HCT116 (cell line): ENCODE data around the gene TUB. TPM values are rescaled to one million over a fixed set of nuclear protein-coding genes. Genes with fewer than 3 reads are reported as not detected.

Experiments
- ATAC-seq: fragments of 200-7000 bp; cut with Tn5 transposase; 2 replicates; pipeline ENCODE4 v1.9.1; 2020; ENCODE audit warnings: mild to moderate bottlenecking, moderate library complexity
- BruUV-seq: library from RNA; stranded (reverse); fragments of 400-500 nt; replicated peaks from 2 replicates; lab custom pipeline; 2021; lab: Mats Ljungman, UMichigan
- CTCF ChIA-PET: fragments of 300-600 bp; sonication (Branson Sonifier 250); formaldehyde crosslinking; loops from one replicate; lab custom pipeline; 2021; ENCODE audit warnings: antibody characterized with exemption; lab: Charles Lee
- POLR2A ChIA-PET: fragments of 300-600, 350-600 bp; sonication (Branson Sonifier 250); formaldehyde crosslinking; loops from one replicate; lab custom pipeline; 2021; ENCODE audit warnings: antibody characterized with exemption; lab: Charles Lee
- RAD21 ChIA-PET, 2 experiments: fragments of 300-600 bp; sonication (Branson Sonifier 250); formaldehyde crosslinking; loops; one replicate each; lab custom pipeline; 2023; ENCODE audit warnings: low total read pairs in 2 of 2; ENCODE audit not compliant: uncharacterized antibody in 2 of 2, unreplicated experiment in 2 of 2, low non-redundant PET in 1 of 2; lab: Charles Lee
- DNase-seq: peaks from one replicate; pipeline ENCODE4 v3.0.0-alpha.2; 2010; ENCODE audit warnings: low read depth, low spot score
- H2AFZ ChIP-seq: fragments of 200-600 bp; shearing (Covaris generic), sonication (generic); 2 replicates; pipeline ENCODE4 v1.6.1; 2017; ENCODE audit warnings: low read depth, mixed run types, mixed read lengths, antibody characterized with exemption, low read length; ENCODE audit not compliant: poor library complexity, severe bottlenecking
- H3K27ac ChIP-seq: 2 replicates; pipeline ENCODE4 v1.5.1; 2012; ENCODE audit warnings: low read depth, low read length
- H3K27me3 ChIP-seq: fragments of 200-600 bp; sonication (generic); 2 replicates; pipeline ENCODE4 v1.6.1; 2016; ENCODE audit warnings: mixed run types, low read length, mixed read lengths; ENCODE audit not compliant: insufficient read depth
- H3K36me3 ChIP-seq, 2 experiments: fragments of 200-500 bp in 1 of 2; fragments of 200-600 bp in 1 of 2; sonication (Bioruptor generic) in 1 of 2; sonication (generic) in 1 of 2; 2 replicates each; pipeline versions ENCODE4 v1.5.1 to v1.6.1; 2014 to 2016; ENCODE audit warnings: low read length in 2 of 2, inconsistent platforms in 1 of 2, mixed read lengths in 1 of 2, mixed run types in 1 of 2; ENCODE audit not compliant: insufficient read depth in 2 of 2, control insufficient read depth in 1 of 2
- H3K4me1 ChIP-seq, 2 experiments: fragments of 200-600 bp in 1 of 2; sonication (generic) in 1 of 2; 2 replicates each; pipeline versions ENCODE4 v1.5.1 to v1.6.1; 2012 to 2017; ENCODE audit warnings: low read length in 2 of 2, inconsistent platforms in 1 of 2, mild to moderate bottlenecking in 1 of 2, mixed read lengths in 1 of 2, mixed run types in 1 of 2, moderate library complexity in 1 of 2; ENCODE audit not compliant: insufficient read depth in 2 of 2, control insufficient read depth in 1 of 2
- H3K4me2 ChIP-seq: fragments of 200-600 bp; sonication (generic); 2 replicates; pipeline ENCODE4 v1.6.1; 2017; ENCODE audit warnings: mixed run types, low read length, mixed read lengths
- H3K4me3 ChIP-seq, 2 experiments: fragments of 200-600 bp in 1 of 2; sonication (generic) in 1 of 2; replicated peaks in 1 of 2; 2 replicates each; pipeline ENCODE4 v1.5.1; 2011 to 2016; ENCODE audit warnings: low read length in 2 of 2, control low read depth in 1 of 2, low read depth in 1 of 2, mild to moderate bottlenecking in 1 of 2, mixed read lengths in 1 of 2, mixed run types in 1 of 2
- H3K79me2 ChIP-seq: fragments of 200-600 bp; sonication (generic); 2 replicates; pipeline ENCODE4 v1.6.1; 2017; ENCODE audit warnings: mild to moderate bottlenecking, mixed run types, low read length, moderate library complexity, mixed read lengths; ENCODE audit not compliant: insufficient read depth
- H3K9ac ChIP-seq: fragments of 200-600 bp; sonication (generic); 2 replicates; pipeline ENCODE4 v1.6.1; 2016; ENCODE audit warnings: low read length, mixed read lengths
- H3K9me2 ChIP-seq: fragments of 200-600 bp; sonication (generic), shearing (Covaris generic); 2 replicates; pipeline ENCODE4 v1.6.1; 2017; ENCODE audit warnings: mixed run types, mild to moderate bottlenecking, moderate library complexity; ENCODE audit not compliant: insufficient read depth
- H3K9me3 ChIP-seq, 2 experiments: fragments of 200-500 bp in 1 of 2; fragments of 200-600 bp in 1 of 2; sonication (Bioruptor generic) in 1 of 2; sonication (generic) in 1 of 2; 2 replicates each; pipeline ENCODE4 v1.6.1; 2014 to 2017; ENCODE audit warnings: low read length in 2 of 2, mixed read lengths in 2 of 2, inconsistent platforms in 1 of 2, low read depth in 1 of 2, mild to moderate bottlenecking in 1 of 2, mixed run types in 1 of 2, moderate library complexity in 1 of 2; ENCODE audit not compliant: control insufficient read depth in 1 of 2, insufficient read depth in 1 of 2
- H4K20me1 ChIP-seq: fragments of 200-600 bp; sonication (generic), shearing (Covaris generic); 2 replicates; pipeline ENCODE4 v1.6.1; 2017; ENCODE audit warnings: mixed run types, mild to moderate bottlenecking, moderate library complexity; ENCODE audit not compliant: insufficient read depth
- CEBPB ChIP-seq: IDR thresholded peaks from 2 replicates; pipeline ENCODE4 v1.6.1; 2012; ENCODE audit warnings: low read depth
- EZH2 ChIP-seq: fragments of 200-600 bp; sonication (generic); IDR thresholded peaks from 2 replicates; pipeline ENCODE4 v1.6.1; 2017; ENCODE audit warnings: antibody characterized with exemption, mixed run types
- EZH2phosphoT487 ChIP-seq: fragments of 200-600 bp; IDR thresholded peaks from 2 replicates; pipeline ENCODE4 v1.6.1; 2018; ENCODE audit warnings: antibody characterized with exemption, borderline replicate concordance
- FOSL1 ChIP-seq: IDR thresholded peaks from 2 replicates; pipeline ENCODE4 v1.6.1; 2012; ENCODE audit warnings: low read depth
- JUND ChIP-seq: IDR thresholded peaks from 2 replicates; pipeline ENCODE4 v1.6.1; 2012
- POLR2A ChIP-seq: IDR thresholded peaks from 2 replicates; pipeline ENCODE4 v1.7.0; 2011; ENCODE audit warnings: borderline replicate concordance; ENCODE audit not compliant: insufficient read depth, insufficient read length; ENCODE audit errors: extremely low read depth
- RAD21 ChIP-seq: IDR thresholded peaks from 2 replicates; pipeline ENCODE4 v1.6.1; 2012; ENCODE audit warnings: low read depth, mild to moderate bottlenecking
- SP1 ChIP-seq: IDR thresholded peaks from 2 replicates; pipeline ENCODE4 v1.6.1; 2012; ENCODE audit warnings: low read depth
- SRF ChIP-seq: IDR thresholded peaks from 2 replicates; pipeline ENCODE4 v1.6.1; 2012; ENCODE audit warnings: low read depth
- YY1 ChIP-seq: IDR thresholded peaks from 2 replicates; pipeline ENCODE4 v1.6.1; 2011; ENCODE audit warnings: low read length, low read depth, moderate library complexity, mild to moderate bottlenecking; ENCODE audit not compliant: insufficient replicate concordance; ENCODE audit errors: extremely low read depth
- intact Hi-C: fragments of 100-400 bp; cut with micrococcal nuclease; formaldehyde crosslinking; loops from 2 replicates; pipeline ENCODE4 v1.10.0; 2022
- total RNA-seq: library from RNA; stranded (reverse); gene quantifications from one replicate; pipeline ENCODE4 v1.2.1, GENCODE V29; 2021; ENCODE audit not compliant: unreplicated experiment
- TF ChIP-seq, protein P1 (sequence below): IDR thresholded peaks from 2 replicates; pipeline ENCODE4 v1.6.1; 2012
- TF ChIP-seq, protein P2 (sequence below), 3 experiments: fragments of 200-600 bp in 1 of 3; sonication (generic) in 1 of 3; IDR thresholded peaks in 2 of 3; conservative IDR thresholded peaks in 1 of 3; 2 replicates each; pipeline ENCODE4 v1.5.1; 2012 to 2017; ENCODE audit warnings: low read depth in 2 of 3, low read length in 2 of 3, antibody characterized with exemption in 1 of 3, borderline replicate concordance in 1 of 3, control low read depth in 1 of 3, mild to moderate bottlenecking in 1 of 3, mixed read lengths in 1 of 3, mixed run types in 1 of 3, moderate library complexity in 1 of 3; ENCODE audit not compliant: insufficient read depth in 1 of 3
- TF ChIP-seq, protein P3 (sequence below): IDR thresholded peaks from 2 replicates; pipeline ENCODE4 v1.6.1; 2012; ENCODE audit warnings: low read depth

TUB gene
- total RNA-seq, 1 experiment from 2014 or later = 0.02 TPM

DNA sequence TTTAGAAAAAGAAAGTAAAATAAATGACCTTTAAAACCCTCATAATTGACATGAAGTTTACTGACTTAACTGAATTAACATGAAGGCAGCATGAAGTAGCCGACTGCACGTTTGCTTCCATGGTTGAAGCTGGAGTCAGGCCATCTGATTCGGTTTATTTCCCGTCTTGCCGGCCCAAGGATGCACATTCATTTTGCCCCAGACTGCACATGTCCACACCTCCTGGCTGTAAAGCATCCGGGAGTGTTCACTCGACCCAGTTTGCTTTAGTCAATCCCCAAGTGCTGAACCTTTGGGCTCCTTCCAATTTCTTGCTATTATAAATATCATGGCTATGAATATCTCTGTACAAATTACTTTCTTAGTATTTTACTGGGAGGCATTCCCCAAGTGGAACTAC is 17.7 kb upstream of the TUB start:
- POLR2A ChIA-PET = no interaction called here
- intact Hi-C loops = no loop called here

More for the DNA sequence above, 17.7 kb upstream of the TUB start:
- no peak overlapping the region for H3K4me3 ChIP-seq
- ChIA-PET RAD21 (no interaction called here), CTCF (interaction anchor here (1.0 kb wide), 1 partner anchor 8 kb away, joined by 4 read pairs; no protein-coding TSS in a partner anchor)
- no peaks in the 10 kb centered on the region for H3K79me2 ChIP-seq
- no TSS peak for BruUV-seq
- H3K27ac ChIP-seq = no peak overlapping the region
- no peak overlapping the region for H3K4me2 ChIP-seq
- H3K27me3 ChIP-seq = no peaks in the 10 kb centered on the region
- no peak for TF ChIP-seq EZH2phosphoT487
- no peak for TF ChIP-seq POLR2A
- no peak for TF ChIP-seq RAD21
- no peak for TF ChIP-seq JUND
- TF ChIP-seq, protein P1, sequence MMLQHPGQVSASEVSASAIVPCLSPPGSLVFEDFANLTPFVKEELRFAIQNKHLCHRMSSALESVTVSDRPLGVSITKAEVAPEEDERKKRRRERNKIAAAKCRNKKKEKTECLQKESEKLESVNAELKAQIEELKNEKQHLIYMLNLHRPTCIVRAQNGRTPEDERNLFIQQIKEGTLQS = no peak
- no peak for TF ChIP-seq SP1
- TF ChIP-seq EZH2 = no peak
- TF ChIP-seq, protein P2, sequence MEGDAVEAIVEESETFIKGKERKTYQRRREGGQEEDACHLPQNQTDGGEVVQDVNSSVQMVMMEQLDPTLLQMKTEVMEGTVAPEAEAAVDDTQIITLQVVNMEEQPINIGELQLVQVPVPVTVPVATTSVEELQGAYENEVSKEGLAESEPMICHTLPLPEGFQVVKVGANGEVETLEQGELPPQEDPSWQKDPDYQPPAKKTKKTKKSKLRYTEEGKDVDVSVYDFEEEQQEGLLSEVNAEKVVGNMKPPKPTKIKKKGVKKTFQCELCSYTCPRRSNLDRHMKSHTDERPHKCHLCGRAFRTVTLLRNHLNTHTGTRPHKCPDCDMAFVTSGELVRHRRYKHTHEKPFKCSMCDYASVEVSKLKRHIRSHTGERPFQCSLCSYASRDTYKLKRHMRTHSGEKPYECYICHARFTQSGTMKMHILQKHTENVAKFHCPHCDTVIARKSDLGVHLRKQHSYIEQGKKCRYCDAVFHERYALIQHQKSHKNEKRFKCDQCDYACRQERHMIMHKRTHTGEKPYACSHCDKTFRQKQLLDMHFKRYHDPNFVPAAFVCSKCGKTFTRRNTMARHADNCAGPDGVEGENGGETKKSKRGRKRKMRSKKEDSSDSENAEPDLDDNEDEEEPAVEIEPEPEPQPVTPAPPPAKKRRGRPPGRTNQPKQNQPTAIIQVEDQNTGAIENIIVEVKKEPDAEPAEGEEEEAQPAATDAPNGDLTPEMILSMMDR (IDR thresholded peaks at IDR 0.05 in 2 of 3, conservative IDR thresholded peaks at IDR 0.05 in 1 of 3; ENCODE audit: borderline replicate concordance in 1 of 3, insufficient read depth in 1 of 3, low read depth in 2 of 3, low read length in 2 of 3) = no peak
- no peak for TF ChIP-seq SRF
- TF ChIP-seq, protein P3, sequence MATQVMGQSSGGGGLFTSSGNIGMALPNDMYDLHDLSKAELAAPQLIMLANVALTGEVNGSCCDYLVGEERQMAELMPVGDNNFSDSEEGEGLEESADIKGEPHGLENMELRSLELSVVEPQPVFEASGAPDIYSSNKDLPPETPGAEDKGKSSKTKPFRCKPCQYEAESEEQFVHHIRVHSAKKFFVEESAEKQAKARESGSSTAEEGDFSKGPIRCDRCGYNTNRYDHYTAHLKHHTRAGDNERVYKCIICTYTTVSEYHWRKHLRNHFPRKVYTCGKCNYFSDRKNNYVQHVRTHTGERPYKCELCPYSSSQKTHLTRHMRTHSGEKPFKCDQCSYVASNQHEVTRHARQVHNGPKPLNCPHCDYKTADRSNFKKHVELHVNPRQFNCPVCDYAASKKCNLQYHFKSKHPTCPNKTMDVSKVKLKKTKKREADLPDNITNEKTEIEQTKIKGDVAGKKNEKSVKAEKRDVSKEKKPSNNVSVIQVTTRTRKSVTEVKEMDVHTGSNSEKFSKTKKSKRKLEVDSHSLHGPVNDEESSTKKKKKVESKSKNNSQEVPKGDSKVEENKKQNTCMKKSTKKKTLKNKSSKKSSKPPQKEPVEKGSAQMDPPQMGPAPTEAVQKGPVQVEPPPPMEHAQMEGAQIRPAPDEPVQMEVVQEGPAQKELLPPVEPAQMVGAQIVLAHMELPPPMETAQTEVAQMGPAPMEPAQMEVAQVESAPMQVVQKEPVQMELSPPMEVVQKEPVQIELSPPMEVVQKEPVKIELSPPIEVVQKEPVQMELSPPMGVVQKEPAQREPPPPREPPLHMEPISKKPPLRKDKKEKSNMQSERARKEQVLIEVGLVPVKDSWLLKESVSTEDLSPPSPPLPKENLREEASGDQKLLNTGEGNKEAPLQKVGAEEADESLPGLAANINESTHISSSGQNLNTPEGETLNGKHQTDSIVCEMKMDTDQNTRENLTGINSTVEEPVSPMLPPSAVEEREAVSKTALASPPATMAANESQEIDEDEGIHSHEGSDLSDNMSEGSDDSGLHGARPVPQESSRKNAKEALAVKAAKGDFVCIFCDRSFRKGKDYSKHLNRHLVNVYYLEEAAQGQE = no peak
- no peak for TF ChIP-seq FOSL1
- no peak for TF ChIP-seq YY1
- no peak for TF ChIP-seq CEBPB
- ATAC-seq (no peak), DNase-seq (no peak)
- no peak overlapping the region for H3K9ac ChIP-seq
- no peaks in the 10 kb centered on the region for H3K36me3 ChIP-seq
- H3K9me2 ChIP-seq = no peaks in the 10 kb centered on the region
- H3K4me1 ChIP-seq = peaks cover 1 to 2% of the 10 kb centered on the region in 2 experiments; a peak in 2 of 4 replicates
- H4K20me1 ChIP-seq = no peaks in the 10 kb centered on the region
- no peaks in the 10 kb centered on the region for H3K9me3 ChIP-seq
- H2AFZ ChIP-seq = no peak overlapping the region
